ENCODE measurements around the gene FAM171A1.

GRCh38 chr10:15232279-15232678 lies 138.8 kb downstream of the FAM171A1 start:
- no peak for TF ChIP-seq CTCF (conservative IDR thresholded peaks at IDR 0.05; ENCODE audit: low read depth, low read length)
- TF ChIP-seq EZH2 (IDR thresholded peaks at IDR 0.05; ENCODE audit: borderline replicate concordance, low read depth, low read length, poor library complexity, severe bottlenecking) = no peak
